Suppressor macrophage treated with lipopolysaccharide for 1 hour (primary cell): ENCODE measurements around the gene TCOF1.

ENCODE experiments used
- DNase-seq, 3 donors: peaks; one replicate each; pipeline ENCODE4 v3.0.0-alpha.2; 2020 to 2022

TCOF1 gene

GRCh38 chr5:150394131-150394530 is 36.6 kb downstream of the TCOF1 start:
- peak; percentile 40 to 57 (median 51) for DNase-seq

- DNase-seq, result no peak
Measured at GRCh38 chr5:150394912-150395687, 37.6 kb downstream of the TCOF1 start.

GRCh38 chr5:150395688-150395975 is 38.1 kb downstream of the TCOF1 start:
- no peak for DNase-seq

- no peak for DNase-seq
Measured at GRCh38 chr5:150396267-150396666, 38.8 kb downstream of the TCOF1 start.

GRCh38 chr5:150397146-150397781 is 39.8 kb downstream of the TCOF1 start:
- no peak for DNase-seq

GRCh38 chr5:150397782-150398721 is 40.6 kb downstream of the TCOF1 start:
- no peak for DNase-seq

- peak; percentile 15 to 40 (median 28) for DNase-seq
Measured at GRCh38 chr5:150398722-150399523, 41.4 kb downstream of the TCOF1 start.

GRCh38 chr5:150399524-150400211 is 42.2 kb downstream of the TCOF1 start:
- DNase-seq, result no peak

- DNase-seq, result no peak
Measured at GRCh38 chr5:150400316-150401075, 43.0 kb downstream of the TCOF1 start.

- DNase-seq, result no peak
Measured at GRCh38 chr5:150401076-150401375, 43.5 kb downstream of the TCOF1 start.

GRCh38 chr5:150401376-150402228 is 44.1 kb downstream of the TCOF1 start:
- DNase-seq, result no peak

GRCh38 chr5:150402229-150402773 is 44.8 kb downstream of the TCOF1 start:
- DNase-seq, result no peak

GRCh38 chr5:150402901-150403342 is 45.4 kb downstream of the TCOF1 start:
- no peak for DNase-seq

GRCh38 chr5:150404121-150404520 is 46.6 kb downstream of the TCOF1 start:
- DNase-seq, result no peak

GRCh38 chr5:150404535-150404934 is 47.0 kb downstream of the TCOF1 start:
- DNase-seq, result no peak

GRCh38 chr5:150404941-150405816 is 47.7 kb downstream of the TCOF1 start:
- DNase-seq, result no peak

GRCh38 chr5:150406103-150406722 is 48.7 kb downstream of the TCOF1 start:
- no peak for DNase-seq

GRCh38 chr5:150406723-150407095 is 49.2 kb downstream of the TCOF1 start:
- DNase-seq, result no peak
